Measurements from ENCODE around the gene XRCC1.

DNA sequence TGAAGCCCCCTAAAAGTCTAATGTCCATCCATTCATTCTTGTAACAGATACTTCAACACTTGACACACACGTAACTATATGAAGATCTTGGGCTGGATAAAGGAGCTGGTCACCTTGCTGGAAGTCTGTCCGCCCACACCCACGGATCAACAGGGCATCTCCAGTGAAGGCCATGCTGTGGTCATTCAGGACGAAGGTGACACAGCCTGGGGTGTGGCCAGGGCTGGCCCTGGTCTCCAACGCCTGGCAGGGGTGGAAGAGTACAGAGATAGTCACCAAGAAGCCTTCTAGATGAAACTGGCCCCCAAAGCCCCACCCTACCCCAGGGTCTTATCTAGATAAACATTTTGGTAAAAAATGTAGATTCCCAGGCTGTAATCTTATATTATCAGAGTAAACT lies 64.0 kb downstream of the XRCC1 start:
- TF ChIP-seq, protein P1, sequence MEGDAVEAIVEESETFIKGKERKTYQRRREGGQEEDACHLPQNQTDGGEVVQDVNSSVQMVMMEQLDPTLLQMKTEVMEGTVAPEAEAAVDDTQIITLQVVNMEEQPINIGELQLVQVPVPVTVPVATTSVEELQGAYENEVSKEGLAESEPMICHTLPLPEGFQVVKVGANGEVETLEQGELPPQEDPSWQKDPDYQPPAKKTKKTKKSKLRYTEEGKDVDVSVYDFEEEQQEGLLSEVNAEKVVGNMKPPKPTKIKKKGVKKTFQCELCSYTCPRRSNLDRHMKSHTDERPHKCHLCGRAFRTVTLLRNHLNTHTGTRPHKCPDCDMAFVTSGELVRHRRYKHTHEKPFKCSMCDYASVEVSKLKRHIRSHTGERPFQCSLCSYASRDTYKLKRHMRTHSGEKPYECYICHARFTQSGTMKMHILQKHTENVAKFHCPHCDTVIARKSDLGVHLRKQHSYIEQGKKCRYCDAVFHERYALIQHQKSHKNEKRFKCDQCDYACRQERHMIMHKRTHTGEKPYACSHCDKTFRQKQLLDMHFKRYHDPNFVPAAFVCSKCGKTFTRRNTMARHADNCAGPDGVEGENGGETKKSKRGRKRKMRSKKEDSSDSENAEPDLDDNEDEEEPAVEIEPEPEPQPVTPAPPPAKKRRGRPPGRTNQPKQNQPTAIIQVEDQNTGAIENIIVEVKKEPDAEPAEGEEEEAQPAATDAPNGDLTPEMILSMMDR (IDR thresholded peaks at IDR 0.05), result no peak
- no peak for TF ChIP-seq POLR2A (IDR thresholded peaks at IDR 0.05)

Data from esophagus squamous epithelium (tissue), 4 donors.